Activated T-cell treated with anti-CD3 and anti-CD28 coated beads for 24 hours (primary cell): ENCODE results near the gene FRMD1.

Source experiments
- DNase-seq: peaks from one replicate; pipeline ENCODE4 v3.0.0-alpha.2; 2020; ENCODE audit warnings: low read depth

FRMD1 gene

GRCh38 chr6:168078943-168079405 is at the start of gene FRMD1:
Gene FRMD1, minus strand, starts transcription at chr6:168079212. Its CDS starts 118 bp downstream, at chr6:168079094.
- no peak for DNase-seq

DNA sequence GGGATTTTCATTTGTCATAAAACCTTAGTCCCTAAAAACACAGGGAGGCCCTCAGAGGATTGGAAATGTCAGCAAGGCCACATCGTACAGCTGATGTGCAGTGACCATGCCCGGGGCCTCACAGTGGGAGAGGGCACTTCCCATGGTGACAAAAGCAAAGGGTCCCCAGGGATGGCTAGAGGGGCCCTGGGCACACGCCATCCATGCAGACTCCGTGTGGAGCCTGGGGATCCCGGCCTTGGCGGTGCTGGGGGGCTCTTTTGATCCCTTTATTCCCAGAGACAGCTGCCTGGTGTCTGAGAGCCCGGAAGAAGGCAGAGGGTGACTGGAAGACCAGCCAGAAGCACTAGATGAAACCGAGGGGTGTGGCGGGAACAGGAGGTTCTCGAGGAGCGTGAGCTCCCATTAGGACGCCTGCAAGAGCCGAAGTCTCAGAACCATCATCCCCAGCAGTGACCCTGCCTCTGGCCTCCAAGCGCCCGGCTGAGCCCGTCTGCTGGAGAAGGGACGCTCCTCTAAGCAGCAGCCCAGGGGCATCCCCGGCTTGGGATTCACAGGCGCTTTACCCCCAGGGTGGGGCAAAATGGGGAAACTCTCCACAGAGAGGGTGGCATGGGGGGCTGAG is 49.1 kb upstream of the FRMD1 start:
- DNase-seq: no peak

DNA sequence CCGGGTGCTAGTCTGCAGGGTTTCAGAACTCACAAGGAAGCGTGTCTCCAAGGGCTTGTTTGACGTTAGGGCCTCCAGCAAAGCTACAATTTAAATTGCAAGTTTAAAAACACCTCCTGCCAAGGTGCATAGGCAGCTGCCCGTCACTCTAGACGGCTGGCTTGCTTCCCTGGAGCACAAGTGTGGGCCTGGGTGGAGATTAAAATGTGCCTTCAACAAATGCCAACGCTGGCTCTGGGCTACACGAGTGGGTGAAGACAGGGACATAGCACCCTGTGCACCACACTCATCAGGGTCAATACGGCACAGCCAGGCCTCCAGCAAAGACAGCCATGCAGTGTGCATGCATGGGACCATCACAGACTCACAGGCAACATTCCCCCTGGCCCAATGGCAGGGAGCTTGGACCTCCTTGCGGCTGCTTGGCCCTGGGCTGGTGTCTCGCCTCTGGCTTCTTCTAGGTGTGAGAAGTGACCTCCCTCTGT is 48.4 kb upstream of the FRMD1 start:
- no peak for DNase-seq

DNA sequence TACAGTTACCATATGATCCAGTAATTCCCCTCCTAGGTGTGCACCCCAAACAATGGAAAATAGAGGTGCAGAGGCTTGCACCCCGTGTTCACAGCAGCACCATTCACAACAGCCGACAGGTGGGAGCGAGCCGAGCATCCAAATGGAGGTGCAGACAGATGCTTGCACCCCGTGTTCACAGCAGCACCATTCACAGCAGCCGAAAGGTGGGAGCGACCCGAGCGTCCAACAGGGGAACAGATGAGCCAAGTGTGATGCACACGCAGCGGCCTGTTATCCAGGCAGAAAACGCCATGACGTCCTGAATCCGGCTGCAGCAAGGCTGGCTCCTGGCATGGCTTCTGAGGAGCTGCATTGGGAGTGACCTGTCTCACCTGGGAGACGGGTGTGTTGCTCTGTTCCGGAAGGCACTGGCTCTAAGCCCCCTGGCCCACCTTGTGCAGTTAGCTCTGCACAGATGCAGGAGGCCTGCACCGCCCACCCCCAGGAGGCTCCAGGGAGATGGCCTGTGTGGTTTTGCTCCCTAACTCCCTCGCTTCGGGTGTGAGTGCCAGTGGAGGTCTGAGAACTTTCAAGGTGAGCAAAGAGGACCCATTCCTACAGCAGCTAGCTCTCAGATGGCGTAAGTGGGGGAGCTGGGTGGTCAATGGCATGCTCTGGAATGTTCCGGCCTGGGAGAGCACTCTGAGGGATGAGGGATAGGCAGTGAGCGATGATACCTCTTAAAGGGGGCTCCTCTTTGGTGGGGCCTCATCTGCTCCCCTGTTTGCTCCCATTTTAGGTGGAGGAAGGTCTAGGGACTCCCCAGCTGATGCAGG is 47.8 kb upstream of the FRMD1 start:
- no peak for DNase-seq

DNA sequence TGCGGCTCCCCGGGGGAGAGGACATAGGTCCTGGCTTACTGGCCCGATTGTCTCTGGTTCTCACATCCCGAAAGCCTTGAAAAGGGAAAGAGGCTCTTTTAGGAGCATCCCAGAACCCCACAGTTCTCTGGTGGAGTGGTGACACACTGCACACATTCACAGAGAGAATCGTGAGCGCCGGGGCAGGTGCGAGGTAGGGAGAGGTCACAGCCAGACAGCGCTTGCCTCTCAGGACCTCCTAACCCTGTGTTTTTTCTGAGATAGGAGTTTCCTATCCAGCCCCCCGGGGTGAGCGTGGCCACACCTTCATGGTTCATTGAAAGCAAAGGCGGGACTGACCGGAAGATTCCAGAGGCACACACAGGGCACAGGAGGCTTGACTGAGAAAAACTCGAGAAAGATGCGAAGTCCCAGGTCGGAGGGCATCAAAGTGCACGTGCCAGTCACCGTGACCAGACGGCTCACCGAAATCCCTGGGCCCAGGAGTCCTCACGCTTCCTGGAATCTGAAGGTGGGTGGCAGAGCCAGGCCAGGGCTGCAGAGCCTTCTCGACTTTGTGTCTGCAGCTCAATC is 46.5 kb upstream of the FRMD1 start:
- DNase-seq: no peak

GRCh38 chr6:168124921-168125320 is 45.9 kb upstream of the FRMD1 start:
- DNase-seq: no peak

DNA sequence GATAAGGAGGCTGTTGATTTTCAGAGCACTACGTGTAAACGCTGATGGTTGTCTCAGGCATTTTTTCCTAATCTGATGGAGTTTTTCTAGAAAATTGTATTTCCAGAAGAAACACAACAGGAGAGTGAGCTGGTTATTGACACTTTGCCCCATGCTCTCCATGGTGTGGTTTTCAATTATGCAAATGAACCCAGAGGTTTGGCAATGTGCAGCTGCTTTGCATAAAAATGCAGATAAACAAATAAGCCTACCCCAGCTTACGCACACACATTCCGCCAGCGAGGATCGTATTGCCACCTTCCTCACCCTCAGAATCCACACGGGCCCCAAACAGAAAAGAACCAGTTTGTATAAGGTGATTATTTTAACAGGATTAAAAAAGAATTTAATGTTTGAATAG is 45.1 kb upstream of the FRMD1 start:
- DNase-seq: no peak

DNA sequence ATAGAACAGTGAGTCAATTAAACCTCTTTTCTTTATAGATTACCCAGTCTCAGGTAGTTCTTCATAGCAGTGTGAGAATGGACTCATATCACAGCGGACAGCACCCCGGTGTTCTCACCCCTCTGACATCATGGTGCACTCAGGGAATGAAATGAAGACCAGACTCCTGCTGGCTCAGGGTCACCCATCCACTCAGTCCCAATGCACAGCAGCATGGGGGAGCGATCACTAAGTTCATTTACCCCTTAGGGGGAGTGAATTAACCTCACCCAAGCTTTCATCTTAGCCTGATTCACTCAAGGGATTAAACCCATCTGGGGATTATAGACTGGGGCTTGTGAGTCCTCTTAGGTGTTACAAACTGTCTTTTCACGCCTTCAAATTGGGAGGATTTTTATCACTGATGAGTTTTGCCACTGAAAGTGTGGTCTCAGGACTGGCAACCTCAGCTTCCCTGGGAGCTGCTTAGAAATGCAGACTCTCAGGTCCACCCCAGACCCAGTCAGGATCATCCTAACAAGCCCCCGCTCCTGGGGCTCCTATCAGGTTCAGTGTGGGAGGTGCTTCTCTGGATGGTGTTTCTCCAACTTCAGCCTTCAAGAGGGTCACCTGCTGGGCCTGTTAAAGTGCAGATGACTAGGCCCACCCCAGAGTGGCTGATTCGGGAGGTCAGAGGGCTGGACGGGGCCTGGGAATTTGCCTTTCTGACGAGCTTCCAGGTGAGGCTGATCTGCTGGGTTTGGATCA is 44.3 kb upstream of the FRMD1 start:
- DNase-seq: no peak

- DNase-seq: no peak
These were observed 43.5 kb upstream of the FRMD1 start for GRCh38 chr6:168122521-168122920.

DNA sequence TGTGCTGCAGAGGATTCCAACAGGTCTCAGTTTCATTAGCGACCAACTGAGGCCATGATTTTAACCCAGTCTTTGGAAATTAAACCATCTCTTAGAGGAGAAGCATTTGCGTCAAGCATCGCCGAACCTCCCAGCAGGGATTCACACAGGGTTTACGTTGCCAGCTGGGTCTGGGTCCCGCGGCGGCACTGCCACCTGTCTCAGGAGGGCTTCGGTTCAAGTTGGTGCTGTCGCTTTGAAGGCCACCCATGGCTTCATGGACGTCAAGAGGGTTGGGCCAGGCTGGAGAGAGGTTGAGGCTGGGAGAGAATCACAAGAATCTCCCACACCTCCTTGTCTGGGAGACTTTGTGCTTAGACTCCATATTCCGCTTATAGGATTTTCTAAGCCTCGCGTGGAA is 43.0 kb upstream of the FRMD1 start:
- DNase-seq: no peak

DNA sequence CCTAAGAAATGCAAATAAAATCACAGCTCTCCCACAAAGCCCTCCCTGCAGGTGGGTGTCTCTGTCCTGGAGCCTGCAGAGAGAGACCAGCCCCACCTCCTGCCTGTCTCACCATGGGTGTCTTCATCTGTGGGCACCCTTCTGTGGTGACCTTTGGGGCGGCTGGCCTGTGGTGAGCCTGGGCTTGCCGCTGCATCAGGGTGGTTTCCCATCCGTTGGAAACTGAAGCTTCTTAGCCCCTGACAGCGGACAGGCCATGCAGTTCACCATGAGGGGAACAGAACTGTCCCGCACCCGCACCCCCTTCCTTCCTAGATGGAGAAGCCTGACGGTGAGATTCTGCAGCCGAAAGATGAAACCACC is 42.3 kb upstream of the FRMD1 start:
- no peak for DNase-seq

GRCh38 chr6:168120390-168121302 is 41.6 kb upstream of the FRMD1 start:
- DNase-seq: no peak

- no peak for DNase-seq
These were observed 40.5 kb upstream of the FRMD1 start for GRCh38 chr6:168119539-168119938.

DNA sequence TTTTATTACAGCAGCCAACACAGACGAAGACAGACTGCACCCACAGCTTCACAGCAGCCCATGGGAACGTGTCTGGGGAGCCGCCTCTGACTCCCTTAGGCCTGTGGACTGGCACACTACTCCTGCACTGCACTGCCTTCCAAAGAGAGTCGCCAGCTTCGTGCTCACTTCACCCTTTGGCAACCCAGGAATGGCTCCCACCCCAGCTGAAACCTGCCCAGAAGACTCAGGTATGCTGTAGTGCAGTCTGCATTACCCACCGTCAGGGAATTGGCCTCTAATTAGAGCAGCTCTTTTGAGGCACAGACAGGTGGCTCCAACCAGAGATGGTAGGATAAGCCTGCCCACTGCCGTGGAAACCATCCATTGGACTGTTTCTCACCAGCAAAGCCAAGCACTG is 39.9 kb upstream of the FRMD1 start:
- DNase-seq: no peak

DNA sequence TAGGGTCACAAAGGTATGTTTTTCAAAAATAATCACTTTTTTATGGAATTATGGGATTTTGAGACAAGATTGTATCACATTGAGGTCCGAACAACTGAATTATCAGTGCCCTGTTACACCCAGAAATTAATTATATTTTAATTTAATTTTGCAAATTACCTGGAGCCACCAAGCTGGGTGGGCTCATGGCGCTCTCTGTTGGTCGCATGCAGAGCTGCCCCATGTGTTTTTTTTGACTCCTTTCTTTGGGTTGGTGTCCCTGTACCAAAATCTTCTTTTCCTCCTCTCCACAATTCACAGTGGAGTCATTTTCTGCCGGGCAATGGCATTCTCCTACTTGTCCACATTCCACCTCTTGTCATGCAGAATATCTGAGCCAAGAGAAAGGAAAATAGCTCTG is 38.9 kb upstream of the FRMD1 start:
- no peak for DNase-seq

DNA sequence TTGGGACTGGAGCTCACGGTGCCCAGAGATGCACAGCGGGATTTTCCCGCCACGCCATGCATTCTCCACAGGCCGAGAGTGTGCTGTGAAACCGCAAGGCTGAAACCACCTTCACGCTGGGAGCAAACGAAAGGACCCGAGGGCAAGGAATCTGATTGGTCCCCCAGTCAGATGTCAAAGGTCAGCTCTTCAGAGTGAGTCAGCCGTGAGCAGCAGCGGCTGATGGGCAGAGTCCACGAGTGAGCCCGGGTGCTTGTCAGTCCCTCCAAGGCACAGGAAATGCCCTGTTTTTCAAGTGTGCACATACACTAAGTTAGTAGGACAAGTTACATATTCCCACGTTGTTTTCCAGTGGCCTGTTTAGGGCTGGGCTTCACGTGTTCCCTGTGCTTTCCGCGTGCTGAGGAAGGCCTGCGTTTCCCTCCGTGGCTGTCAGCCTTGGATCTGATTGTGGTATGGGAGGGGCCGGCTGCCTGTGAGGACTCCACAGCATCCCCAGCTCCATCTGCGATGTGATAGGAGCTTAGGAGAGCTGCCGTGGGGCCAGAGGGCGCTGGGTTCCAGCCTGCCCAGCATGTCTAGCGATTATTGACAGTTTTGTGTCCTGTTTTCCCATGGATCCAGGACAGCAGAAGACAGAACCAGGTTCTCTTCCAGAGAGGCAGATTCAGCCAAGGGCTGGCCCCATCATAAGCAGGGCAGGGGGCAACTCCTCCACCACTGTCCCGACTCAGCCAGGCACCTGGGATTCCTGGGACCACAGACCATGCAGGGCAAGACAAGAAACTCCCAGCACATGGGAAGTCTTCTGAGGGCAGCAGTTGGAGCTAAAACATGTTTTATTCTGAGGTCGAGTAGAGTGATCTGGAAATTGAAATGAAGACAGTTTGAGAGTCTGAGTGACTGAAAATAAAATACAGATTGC is 38.2 kb upstream of the FRMD1 start:
- DNase-seq: no peak

- no peak for DNase-seq
These were observed 37.5 kb upstream of the FRMD1 start for GRCh38 chr6:168116438-168116974.

DNA sequence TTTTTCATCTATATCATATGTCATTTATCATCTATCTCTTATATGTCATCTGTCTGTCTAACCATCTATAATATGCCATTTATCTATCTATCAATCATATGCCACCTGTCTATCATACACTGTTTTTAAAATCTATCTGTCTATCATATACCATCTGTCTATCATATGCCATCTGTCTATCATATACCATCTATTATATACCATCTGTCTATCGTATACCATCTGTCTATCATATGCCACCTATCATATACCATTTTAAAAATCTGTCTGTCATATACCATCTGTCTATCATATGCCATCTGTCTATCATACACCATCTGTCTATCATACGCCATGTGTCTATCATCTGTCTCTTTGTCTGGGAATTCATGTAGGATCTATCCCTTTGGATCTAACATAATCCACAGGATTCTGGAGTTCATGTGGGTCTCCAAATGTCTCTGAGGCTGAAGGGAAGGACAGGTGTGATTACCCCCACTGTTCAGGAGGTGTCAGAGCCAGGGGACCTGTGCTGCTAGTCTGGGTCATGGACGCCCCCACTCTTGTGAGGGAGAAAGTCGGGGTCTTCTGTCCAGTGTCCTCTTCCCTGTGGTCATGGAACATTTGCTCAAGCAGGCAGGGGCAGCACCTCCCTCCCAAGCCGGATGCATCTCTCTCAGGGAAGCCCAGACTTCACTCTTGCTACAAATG is 36.9 kb upstream of the FRMD1 start:
- no peak for DNase-seq

DNA sequence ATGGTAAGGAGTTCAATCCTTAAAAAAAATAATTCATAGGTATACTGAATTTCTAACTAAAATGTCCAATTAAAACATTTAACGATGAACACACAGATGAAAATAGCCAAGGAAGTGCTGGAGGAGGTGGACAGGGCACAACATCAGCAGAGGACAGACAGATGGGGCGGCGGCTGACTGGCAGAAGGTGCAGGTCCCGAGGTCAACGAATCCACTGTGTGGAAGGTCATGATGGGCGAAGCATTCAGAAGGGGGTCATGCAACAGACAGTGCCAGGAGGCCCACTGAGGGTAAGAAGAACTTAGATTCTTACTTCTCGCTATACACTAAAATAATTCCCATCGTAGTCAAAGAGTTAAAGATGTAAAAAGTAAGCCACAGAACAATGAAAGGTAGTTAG is 34.2 kb upstream of the FRMD1 start:
- no peak for DNase-seq
